ENCODE measurements around the gene CPED1.
"Not testable (repeated sequence)": the region's sequence is repeated elsewhere in the genome, so short reads cannot be mapped to it uniquely, and the experiment has no call there.

The CPED1 gene

GRCh38 chr7:121286742-121287734, 298.5 kb downstream of the CPED1 start:
- no peak for DNase-seq
- ATAC-seq, result peak; percentile 66

DNA sequence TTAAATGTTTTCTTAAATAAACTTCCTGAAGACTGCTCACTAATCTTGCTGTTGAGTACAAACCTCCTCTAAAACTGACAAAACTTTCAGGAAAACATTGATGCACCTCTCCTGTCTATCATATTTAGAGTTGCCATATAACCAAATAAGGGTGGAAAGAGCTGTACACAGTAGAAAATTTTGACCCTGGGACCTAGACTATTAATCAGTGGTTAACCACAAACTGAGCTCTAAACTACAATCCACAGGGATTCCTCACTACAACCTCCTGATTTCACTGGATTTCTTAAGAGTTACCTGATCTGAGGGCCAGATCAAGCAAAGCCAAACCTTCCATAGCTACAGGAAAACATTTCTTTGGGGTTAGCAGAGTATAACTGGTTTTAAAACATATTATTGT, 300.4 kb downstream of the CPED1 start:
- ATAC-seq, result no peak

DNA sequence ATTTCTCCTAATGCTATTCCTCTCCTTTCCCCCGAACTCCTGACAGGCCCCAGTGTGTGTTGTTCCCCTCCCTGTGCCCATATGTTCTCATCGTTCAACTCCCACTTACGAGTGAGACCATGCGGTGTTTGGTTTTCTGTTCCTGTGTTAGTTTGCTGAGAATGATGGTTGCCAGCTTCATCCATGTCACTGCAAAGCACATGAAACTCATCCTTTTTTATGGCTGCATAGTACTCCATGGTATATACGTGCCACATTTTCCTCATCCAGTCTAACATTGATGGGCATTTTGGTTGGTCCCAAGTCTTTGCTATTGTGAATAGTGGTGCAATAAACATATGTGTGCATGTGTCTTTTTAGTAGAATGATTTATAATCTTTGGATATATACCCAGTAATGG, 301.4 kb downstream of the CPED1 start:
- ATAC-seq, DNase-seq: not testable (repeated sequence)

More for the DNA sequence above, 300.4 kb downstream of the CPED1 start:
- DNase-seq, result no peak

- ATAC-seq (no peak), DNase-seq (no peak)
Measured at GRCh38 chr7:121294448-121294992, 306.0 kb downstream of the CPED1 start.

- ATAC-seq, result no peak
Measured at GRCh38 chr7:121297843-121298242, 309.3 kb downstream of the CPED1 start.

GRCh38 chr7:121298831-121299239, 310.3 kb downstream of the CPED1 start:
- DNase-seq (no peak), ATAC-seq (no peak)

More at GRCh38 chr7:121297843-121298242, 309.3 kb downstream of the CPED1 start:
- DNase-seq, result no peak

DNA sequence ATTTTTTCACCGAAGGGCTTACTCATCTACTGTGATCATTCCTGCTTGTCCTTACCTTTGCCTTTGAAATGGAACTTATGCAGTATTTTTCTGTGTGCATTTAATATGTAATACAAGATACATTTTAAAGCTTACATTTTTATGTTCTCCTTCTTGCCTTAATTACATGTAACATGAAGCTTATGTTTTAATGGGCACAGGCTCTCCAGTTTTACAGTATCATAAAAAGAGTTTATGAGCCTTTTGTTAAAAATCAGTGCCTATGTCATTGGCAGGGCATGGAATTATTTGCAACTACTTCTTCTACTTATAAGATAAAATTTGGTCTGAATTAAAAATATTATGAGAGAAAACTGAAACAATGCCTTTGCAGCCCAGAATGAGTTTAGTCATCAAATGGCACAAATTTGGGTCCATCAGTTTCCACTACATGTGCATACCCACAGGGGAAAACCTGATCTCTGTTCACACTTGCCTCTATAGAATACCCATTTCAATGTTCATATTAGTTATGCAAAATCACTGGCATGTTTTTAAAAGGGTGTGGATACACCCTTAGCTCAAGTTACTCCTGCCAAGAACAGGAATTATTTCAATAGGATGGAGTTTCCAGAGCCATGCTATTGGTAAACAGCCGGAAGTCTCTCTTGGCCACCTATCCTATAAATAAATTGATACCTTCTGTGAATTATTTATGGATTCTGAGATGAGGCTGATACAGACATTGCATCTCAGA, 312.3 kb downstream of the CPED1 start:
- ATAC-seq, result no peak
- no peak for DNase-seq

DNA sequence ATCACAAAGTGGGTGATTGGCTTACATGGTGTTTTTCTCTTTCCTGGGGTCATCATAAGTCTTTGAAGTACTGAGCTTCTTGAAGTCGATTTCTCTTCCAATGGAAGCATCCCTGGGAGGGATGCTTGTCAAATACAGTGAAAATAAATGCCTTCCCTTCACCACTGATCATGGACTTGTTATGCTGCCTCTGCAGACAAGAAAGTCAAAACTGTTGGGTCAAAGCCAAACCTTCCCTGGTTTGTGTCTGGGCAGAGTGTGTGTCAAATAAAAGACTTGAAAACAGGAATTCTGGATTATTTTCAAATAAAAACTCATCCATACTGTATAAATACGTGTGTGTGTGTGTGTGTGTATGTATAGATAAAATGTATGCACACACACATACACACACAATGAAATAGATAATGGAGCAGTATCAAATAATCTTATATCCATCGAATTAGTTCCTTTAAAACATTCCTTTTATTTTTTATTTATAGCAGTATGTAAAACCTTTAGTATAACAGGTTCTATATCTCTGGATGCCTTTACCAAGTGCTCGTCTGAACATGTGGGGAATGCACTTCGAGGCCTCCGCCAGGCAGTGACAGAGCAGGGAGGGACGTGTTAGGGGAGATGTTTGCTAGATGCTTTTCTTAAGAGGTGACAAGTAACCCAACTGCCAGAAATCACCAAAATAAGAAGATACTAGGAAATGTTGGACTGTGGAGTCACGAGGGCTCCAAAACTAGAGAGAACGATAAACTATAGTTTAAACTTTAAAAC, 313.1 kb downstream of the CPED1 start:
- DNase-seq, result no peak
- ATAC-seq, result no peak

DNA sequence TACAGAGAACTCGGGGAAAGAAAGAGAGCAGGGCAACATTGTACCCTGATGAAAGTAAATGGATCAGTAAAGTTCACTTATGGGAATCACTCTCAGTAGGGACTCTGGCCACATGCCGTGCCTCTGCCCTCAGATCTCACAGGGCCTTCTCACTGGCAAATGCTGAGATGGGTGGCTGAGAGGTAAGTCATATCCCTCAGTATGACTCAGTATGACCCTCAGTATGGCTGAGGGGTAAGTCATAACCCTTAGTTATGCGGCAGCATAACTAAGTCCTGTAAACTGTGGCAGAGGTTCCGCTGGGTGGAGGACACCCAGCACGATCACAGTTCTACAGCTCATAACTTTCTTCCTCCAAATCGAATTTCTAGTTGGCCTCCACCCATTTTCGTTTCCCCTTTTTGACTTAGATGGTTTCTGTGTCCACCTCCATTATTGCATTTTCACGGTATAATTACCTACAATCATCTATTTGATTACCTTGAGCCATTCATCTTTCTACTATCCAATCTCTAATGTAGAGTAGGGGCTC, 313.8 kb downstream of the CPED1 start:
- DNase-seq (no peak), ATAC-seq (peak; percentile 87)

DNA sequence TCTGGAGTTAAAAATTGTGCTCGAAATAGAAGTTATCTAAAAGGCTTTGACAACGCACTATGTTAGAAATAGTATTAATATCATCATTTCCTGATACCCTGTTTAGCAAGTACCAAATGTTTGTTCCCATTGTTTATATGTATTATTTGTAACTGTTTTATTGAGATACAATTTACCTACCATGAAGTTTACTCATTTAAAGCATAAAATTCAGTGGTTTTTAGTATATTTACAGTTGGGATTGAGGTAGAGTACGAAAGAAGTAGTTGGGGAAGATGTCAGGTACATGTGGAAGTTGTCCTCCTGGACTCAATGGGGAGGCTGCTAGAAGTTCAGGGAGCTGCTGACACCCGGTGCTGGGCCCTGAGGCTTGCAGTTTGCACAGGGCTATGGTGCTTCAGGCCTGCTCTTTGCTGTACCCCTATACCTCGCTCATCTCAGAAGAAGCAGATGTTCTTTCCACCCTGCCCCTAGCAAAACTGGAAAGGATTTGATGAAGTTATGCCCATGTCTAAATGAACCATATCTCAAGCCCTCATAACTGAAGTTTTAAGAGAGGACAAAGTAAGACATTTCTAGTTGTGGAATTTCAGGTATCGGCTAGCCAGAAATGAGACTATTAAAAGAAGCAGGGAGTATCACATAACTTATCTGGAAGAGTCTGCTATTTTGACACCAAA, 315.1 kb downstream of the CPED1 start:
- no peak for ATAC-seq
- DNase-seq, result no peak

DNA sequence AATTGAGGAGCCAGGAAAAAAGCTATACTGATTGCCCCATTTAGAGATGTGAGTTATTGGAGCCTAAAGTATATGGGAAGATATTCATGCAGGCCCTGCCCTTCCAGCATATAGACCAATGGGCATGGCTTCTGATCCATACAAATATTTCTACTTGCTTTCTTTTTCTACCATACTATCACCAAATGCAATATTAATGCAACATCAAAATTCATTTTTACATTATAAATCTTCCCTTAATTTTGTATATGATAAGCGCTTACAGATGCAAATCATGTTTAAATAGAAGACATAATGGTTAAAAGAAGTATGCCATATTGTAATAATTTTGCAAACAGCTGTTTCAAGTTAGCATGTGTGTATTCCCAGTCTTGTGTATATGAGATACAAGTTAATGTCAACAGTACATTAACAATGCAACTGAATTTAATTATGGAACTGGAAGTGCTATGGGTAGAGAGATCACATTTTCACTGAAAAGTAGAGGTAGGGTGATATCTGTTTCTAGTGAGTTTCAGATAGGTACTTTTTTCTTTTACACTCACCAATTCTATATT, 315.7 kb downstream of the CPED1 start:
- DNase-seq, result no peak
- ATAC-seq, result no peak

DNA sequence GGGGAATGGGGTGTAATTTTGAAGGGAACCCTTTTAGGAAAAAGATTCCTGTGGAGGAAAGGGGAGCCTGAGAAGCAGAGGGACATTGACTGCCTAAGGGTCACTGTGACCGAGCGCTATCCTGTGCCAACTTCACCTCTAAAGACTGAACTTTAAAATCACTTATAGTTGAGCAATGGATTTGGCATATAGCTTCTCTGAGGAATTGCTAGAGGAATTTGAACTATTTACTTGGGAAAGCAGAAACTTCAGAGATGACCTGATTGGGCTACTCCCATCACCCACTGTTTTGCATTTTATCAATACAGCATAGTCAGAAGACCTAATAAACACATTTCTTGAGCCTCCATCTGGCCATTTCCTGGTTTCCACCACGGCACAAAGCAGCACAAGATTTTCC, 316.6 kb downstream of the CPED1 start:
- no peak for ATAC-seq
- DNase-seq, result no peak

- DNase-seq (no peak), ATAC-seq (peak; percentile 53)
Measured at GRCh38 chr7:121306565-121306964, 318.1 kb downstream of the CPED1 start.

DNA sequence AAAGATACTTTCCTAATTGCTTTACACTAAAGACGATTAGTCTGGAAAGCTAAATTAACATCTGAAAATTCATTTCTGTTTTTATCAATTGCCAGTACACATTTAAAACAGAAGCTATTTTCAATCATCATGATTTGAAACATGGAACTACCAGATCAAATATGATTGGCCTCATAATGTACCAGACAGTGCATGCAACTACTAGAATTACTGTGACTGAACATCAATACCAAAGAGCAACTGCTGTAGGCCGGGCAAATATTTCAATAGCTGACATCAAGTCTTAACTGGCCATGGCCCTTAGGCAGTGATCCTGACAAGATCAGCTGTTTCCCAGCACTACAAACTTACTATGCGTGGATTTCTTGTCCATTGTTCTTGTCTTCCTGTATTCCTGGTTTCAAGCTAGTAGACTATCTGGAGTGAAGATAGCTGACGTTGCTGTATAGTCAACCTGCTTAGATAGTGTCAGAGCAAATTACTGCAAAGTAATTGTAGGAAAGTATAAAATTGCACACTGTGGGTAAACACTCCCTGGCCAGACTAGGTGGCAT, 318.6 kb downstream of the CPED1 start:
- ATAC-seq, result no peak
- DNase-seq, result no peak

DNA sequence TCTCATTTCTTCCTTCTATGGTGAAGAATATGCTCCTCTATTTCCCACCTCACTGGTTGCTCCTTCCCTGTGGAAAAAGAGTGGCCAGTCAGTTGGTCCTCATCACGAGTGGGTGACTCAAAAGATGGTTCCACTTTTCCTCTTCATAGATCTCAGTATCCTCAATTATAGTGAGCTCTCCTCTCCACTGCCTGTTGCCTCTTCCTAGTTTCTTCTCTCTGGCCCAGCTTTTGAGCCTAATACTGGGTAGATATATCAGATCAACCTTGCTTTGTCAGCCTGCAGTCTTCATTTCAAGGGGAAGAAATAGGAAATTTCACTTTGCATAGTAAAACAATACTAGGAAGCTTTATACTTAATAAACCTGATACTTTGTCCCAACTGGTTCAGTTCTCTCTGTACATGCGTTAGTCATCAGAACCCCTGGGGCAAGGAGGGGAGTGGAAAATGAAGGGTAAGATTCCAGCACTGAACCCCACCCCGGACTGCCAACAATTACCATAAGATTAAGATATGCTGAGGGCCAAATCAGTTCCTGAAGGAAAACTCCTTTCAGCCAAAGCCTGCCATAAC, 324.8 kb downstream of the CPED1 start:
- DNase-seq (no peak), ATAC-seq (no peak)

DNA sequence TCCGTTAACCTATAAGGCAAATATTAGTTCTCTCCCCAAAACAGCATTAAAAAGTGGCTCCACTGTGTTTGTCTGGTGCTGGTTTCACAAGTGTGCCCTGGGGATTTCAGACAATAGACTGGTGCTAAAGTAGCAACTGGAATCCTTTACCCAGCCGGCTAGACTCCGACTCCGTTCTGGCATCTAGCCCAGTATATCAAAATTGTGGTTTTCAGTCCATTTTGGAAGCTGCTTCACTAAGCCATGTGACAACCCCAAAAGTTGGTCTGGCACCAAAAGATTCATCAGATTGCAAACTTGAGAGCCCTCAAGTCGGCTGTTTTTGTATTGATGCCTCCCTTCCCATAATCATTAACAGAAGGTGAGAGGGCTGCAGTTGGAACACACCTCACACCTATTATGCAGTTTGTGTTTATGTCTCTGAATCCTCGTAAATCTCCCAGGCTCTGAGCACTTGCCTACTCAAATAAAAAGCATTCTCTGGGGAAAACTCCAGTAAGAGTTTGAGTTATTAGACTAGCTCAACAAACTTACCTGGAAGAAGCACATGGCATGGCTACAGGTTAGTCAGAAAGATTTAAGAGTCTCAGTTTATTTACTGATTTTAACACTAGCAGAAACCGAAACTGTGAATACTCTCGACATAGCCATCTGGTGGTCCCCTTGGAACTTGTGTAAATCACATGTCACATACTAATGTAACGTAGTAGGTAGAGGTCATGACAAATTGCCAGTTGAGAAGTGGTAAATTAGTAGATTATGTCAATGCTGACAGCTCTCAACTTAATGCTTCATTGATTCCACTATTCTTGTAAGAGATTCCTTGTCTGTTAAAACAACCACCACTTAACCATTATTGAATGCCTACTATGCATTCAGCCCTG, 325.5 kb downstream of the CPED1 start:
- DNase-seq, result no peak
- no peak for ATAC-seq

DNA sequence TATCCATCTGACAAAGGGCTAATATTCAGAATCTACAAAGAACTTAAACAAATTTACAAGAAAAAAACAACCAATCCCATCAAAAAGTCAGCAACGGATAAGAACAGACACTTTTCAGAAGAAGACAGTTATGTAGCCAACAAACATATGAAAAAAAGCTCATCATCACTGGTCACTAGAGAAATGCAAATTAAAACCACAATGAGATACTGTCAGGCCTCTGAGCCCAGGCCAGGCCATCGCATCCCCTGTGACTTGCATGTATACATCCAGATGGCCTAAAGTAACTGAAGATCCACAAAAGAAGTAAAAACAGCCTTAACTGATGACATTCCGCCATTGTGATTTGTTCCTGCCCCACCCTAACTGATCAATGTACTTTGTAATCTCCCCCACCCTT, 326.7 kb downstream of the CPED1 start:
- DNase-seq, ATAC-seq: not testable (repeated sequence)

DNA sequence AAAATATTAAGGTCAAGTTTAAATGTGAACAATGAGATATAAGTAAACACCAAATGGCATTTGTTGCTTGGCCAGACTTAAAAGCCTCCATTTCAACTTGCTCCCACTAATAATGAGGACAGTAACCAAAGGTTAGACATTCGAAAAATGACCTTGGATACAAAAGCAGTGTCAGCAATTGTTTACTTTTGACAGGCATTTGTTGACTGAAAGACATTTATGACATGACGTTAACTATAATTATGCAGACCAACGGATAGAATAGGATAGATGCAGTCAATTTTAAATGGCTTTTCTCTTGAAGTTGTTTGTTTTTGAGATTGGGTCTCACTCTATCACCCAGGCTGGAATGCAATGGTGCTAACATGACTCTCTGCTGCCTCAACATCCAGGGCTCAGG, 333.9 kb downstream of the CPED1 start:
- DNase-seq, result no peak
- ATAC-seq, result no peak

All from stimulated activated naive CD8-positive, alpha-beta T cell treated with anti-CD3 and anti-CD28 coated beads, Interleukin-15, Interleukin-2, amounts not matched to agents 100 U/mL and 50 U/mL, for 24 hours (primary cell).